ENCODE results near the gene GPT2. TPM values are rescaled to one million over a fixed set of nuclear protein-coding genes. Genes with fewer than 3 reads are reported as not detected.
"Not testable (repeated sequence)": the region's sequence is repeated elsewhere in the genome, so short reads cannot be mapped to it uniquely, and the experiment has no call there.

GPT2 gene
- polyA plus RNA-seq, 1 donor, result 34.3 TPM

GRCh38 chr16:46859719-46860152, 24.4 kb upstream of the GPT2 start:
- no peak for DNase-seq

- no peak for DNase-seq
These were observed 21.4 kb upstream of the GPT2 start for GRCh38 chr16:46862555-46863447.

GRCh38 chr16:46866286-46866685, 17.9 kb upstream of the GPT2 start:
- no peak for DNase-seq

GRCh38 chr16:46867486-46867885, 16.7 kb upstream of the GPT2 start:
- DNase-seq, result not testable (repeated sequence)

- not testable (repeated sequence) for DNase-seq
These were observed 15.3 kb upstream of the GPT2 start for GRCh38 chr16:46868891-46869290.

GRCh38 chr16:46871597-46871996, 12.6 kb upstream of the GPT2 start:
- DNase-seq, result no peak

- no peak for DNase-seq
These were observed 11.0 kb upstream of the GPT2 start for GRCh38 chr16:46873201-46873600.

GRCh38 chr16:46875243-46875642, 8.9 kb upstream of the GPT2 start:
- no peak for DNase-seq

GRCh38 chr16:46882304-46882939, 1.7 kb upstream of the GPT2 start:
- DNase-seq, result no peak

- no peak for DNase-seq
These were observed 1.2 kb upstream of the GPT2 start for GRCh38 chr16:46882940-46883307.

GRCh38 chr16:46883353-46883689, 841 bp upstream of the GPT2 start:
- no peak for DNase-seq

- DNase-seq, result no peak
These were observed 541 bp downstream of the GPT2 start for GRCh38 chr16:46884513-46885293.

GRCh38 chr16:46885960-46886763, 2.0 kb downstream of the GPT2 start:
- no peak for DNase-seq

- no peak for DNase-seq
These were observed 2.8 kb downstream of the GPT2 start for GRCh38 chr16:46886764-46887523.

GRCh38 chr16:46887524-46887854, 3.3 kb downstream of the GPT2 start:
- no peak for DNase-seq

GRCh38 chr16:46889245-46889941, 5.2 kb downstream of the GPT2 start:
- DNase-seq, result no peak

GRCh38 chr16:46889942-46890300, 5.8 kb downstream of the GPT2 start:
- DNase-seq, result no peak

GRCh38 chr16:46891910-46892309, 7.7 kb downstream of the GPT2 start:
- no peak for DNase-seq

- no peak for DNase-seq
These were observed 10.0 kb downstream of the GPT2 start for GRCh38 chr16:46894036-46894672.

Data from left kidney (tissue), 2 donors.